Measurements from ENCODE around the gene LGR5. TPM values are rescaled to one million over a fixed set of nuclear protein-coding genes. Genes with fewer than 3 reads are reported as not detected.

LGR5 gene
- total and polyA plus RNA-seq, 2 of the 13 experiments (the other 11 are each of a cell fraction or from before 2014, with no cell fraction given): 37.0 to 121 TPM

DNA sequence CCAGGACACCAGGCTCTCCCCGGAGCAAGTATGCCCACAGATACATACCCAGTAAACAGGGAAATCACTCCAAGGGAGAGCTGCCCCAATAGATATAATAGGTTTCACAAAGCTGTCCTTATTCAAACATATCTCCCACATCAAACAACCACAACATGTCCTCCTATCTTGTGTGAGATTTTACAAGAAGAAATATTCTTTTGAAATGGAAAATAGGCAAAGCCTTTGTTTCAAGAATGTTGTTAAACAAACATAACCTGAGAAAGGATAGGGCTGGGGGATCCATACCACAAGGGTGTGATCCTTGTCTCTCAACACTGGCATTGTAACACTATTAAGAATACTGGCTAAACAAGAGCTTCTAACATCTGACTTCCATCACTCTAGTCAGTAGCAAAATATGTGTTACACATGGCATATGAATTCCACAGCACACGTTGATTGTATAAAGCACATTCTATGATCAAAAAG, 32.9 kb downstream of the LGR5 start:
- peak; percentile 67 for ATAC-seq
- ChIA-PET POLR2A (interaction anchor here (0.7 to 1.5 kb wide), 3 partner anchors 20 to 213 kb away, joined by 3 to 6 read pairs (median 3); partner anchors contain the start of genes LGR5 and TMEM19), CTCF (ENCODE audit: low intra/inter-chr PET ratio, low total read pairs) (no interaction called here)
- H3K4me1 ChIP-seq (ENCODE audit: insufficient read depth, low read length): peaks cover 62% of the 10 kb centered on the region
- peak overlapping the region; percentile 5 for H3K27ac ChIP-seq (ENCODE audit: extremely low read length, insufficient read depth, low read length)
- WGBS (ENCODE audit: low lambda C conversion rate): 45% methylated on average over 2 of the region's 2 CpGs
- BruUV-seq (replicated peaks): no TSS peak
- no peak for FAIRE-seq
- intact Hi-C loops (cut with micrococcal nuclease; ENCODE audit: unreplicated experiment) (loop anchor here (1.0 kb wide), 1 partner anchor 64 kb away; no protein-coding TSS in a partner anchor), in situ Hi-C loops (cut with HindIII; ENCODE audit: extremely low pct_ligation_motif_present, low pct_unique_long_range_greater_than_20kb) (no loop called here)
- no peak overlapping the region for H3K4me3 ChIP-seq (replicated peaks in 1 of 3; ENCODE audit: insufficient read depth in 1 of 3, low read depth in 2 of 3, low read length in 3 of 3)
- no peak overlapping the region for H3K9ac ChIP-seq (ENCODE audit: insufficient read depth, low read depth, low read length)
- DNase-seq (ENCODE audit: low spot score): peak; percentile 82
- H3K9me3 ChIP-seq (ENCODE audit: low read length): no peaks in the 10 kb centered on the region
- H3K79me2 ChIP-seq (ENCODE audit: insufficient read depth, low read length): peaks cover 26% of the 10 kb centered on the region
- H3K4me2 ChIP-seq (ENCODE audit: low read depth, low read length): no peak overlapping the region
- H3K36me3 ChIP-seq (replicated peaks in 1 of 2; ENCODE audit: control insufficient read depth in 1 of 2, insufficient read depth in 2 of 2, low read length in 2 of 2): peaks cover 11 to 22% of the 10 kb centered on the region in 2 experiments
- H3K27me3 ChIP-seq (ENCODE audit: control insufficient read depth in 1 of 2, insufficient read depth in 2 of 2, low read length in 2 of 2): no peaks in the 10 kb centered on the region
- no peaks in the 10 kb centered on the region; the same call in 1 of the 2 replicates for H4K20me1 ChIP-seq (ENCODE audit: insufficient read depth, low read length)
- H2AFZ ChIP-seq (ENCODE audit: low read length): no peak overlapping the region
- TF ChIP-seq, protein P1, sequence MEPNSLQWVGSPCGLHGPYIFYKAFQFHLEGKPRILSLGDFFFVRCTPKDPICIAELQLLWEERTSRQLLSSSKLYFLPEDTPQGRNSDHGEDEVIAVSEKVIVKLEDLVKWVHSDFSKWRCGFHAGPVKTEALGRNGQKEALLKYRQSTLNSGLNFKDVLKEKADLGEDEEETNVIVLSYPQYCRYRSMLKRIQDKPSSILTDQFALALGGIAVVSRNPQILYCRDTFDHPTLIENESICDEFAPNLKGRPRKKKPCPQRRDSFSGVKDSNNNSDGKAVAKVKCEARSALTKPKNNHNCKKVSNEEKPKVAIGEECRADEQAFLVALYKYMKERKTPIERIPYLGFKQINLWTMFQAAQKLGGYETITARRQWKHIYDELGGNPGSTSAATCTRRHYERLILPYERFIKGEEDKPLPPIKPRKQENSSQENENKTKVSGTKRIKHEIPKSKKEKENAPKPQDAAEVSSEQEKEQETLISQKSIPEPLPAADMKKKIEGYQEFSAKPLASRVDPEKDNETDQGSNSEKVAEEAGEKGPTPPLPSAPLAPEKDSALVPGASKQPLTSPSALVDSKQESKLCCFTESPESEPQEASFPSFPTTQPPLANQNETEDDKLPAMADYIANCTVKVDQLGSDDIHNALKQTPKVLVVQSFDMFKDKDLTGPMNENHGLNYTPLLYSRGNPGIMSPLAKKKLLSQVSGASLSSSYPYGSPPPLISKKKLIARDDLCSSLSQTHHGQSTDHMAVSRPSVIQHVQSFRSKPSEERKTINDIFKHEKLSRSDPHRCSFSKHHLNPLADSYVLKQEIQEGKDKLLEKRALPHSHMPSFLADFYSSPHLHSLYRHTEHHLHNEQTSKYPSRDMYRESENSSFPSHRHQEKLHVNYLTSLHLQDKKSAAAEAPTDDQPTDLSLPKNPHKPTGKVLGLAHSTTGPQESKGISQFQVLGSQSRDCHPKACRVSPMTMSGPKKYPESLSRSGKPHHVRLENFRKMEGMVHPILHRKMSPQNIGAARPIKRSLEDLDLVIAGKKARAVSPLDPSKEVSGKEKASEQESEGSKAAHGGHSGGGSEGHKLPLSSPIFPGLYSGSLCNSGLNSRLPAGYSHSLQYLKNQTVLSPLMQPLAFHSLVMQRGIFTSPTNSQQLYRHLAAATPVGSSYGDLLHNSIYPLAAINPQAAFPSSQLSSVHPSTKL (CRISPR knock-in tag; IDR thresholded peaks at IDR 0.05): peak; percentile 76
- peak; percentile 24; the same call in 1 of the 2 replicates for TF ChIP-seq ELF3 (CRISPR knock-in tag; IDR thresholded peaks at IDR 0.05)
- TF ChIP-seq, protein P2, sequence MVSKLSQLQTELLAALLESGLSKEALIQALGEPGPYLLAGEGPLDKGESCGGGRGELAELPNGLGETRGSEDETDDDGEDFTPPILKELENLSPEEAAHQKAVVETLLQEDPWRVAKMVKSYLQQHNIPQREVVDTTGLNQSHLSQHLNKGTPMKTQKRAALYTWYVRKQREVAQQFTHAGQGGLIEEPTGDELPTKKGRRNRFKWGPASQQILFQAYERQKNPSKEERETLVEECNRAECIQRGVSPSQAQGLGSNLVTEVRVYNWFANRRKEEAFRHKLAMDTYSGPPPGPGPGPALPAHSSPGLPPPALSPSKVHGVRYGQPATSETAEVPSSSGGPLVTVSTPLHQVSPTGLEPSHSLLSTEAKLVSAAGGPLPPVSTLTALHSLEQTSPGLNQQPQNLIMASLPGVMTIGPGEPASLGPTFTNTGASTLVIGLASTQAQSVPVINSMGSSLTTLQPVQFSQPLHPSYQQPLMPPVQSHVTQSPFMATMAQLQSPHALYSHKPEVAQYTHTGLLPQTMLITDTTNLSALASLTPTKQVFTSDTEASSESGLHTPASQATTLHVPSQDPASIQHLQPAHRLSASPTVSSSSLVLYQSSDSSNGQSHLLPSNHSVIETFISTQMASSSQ (IDR thresholded peaks at IDR 0.05; ENCODE audit: low read depth): no peak
- TF ChIP-seq, protein P2 (CRISPR knock-in tag; IDR thresholded peaks at IDR 0.05; ENCODE audit: borderline replicate concordance): peak; percentile 24; the same call in 1 of the 2 replicates
- no peak for TF ChIP-seq ZBTB38 (CRISPR knock-in tag; IDR thresholded peaks at IDR 0.05)
- TF ChIP-seq ZBTB1 (CRISPR knock-in tag; IDR thresholded peaks at IDR 0.05; ENCODE audit: borderline replicate concordance): no peak
- no peak for TF ChIP-seq BATF2 (CRISPR knock-in tag; IDR thresholded peaks at IDR 0.05)
- peak; percentile 51 for TF ChIP-seq RBM22 (optimal IDR thresholded peaks at IDR 0.05; ENCODE audit: low read length)
- TF ChIP-seq TCF7 (IDR thresholded peaks at IDR 0.05; ENCODE audit: low read depth): peak; percentile 74
- TF ChIP-seq CREM (IDR thresholded peaks at IDR 0.05): peak; percentile 36; the same call in 1 of the 2 replicates
- TF ChIP-seq CREM (CRISPR knock-in tag; IDR thresholded peaks at IDR 0.05): no peak
- TF ChIP-seq ZFP91 (CRISPR knock-in tag; IDR thresholded peaks at IDR 0.05; ENCODE audit: borderline replicate concordance): no peak
- no peak for TF ChIP-seq CREBL2 (CRISPR knock-in tag; IDR thresholded peaks at IDR 0.05; ENCODE audit: borderline replicate concordance)
- no peak for TF ChIP-seq ATM (IDR thresholded peaks at IDR 0.05; ENCODE audit: borderline replicate concordance)
